CD14-positive monocyte (primary cell): ENCODE data around the gene GLRX3. TPM values are rescaled to one million over a fixed set of nuclear protein-coding genes. Genes with fewer than 3 reads are reported as not detected.

Experiments used
- DNase-seq, 3 donors: peaks; one replicate each; pipeline ENCODE4 v3.0.0-alpha.2; 2011 to 2022
- H2AFZ ChIP-seq: 2 replicates; pipeline ENCODE4 v1.6.0; 2012; ENCODE audit warnings: mild to moderate bottlenecking, low read depth, low read length, inconsistent platforms; ENCODE audit not compliant: insufficient read depth, poor library complexity, severe bottlenecking
- H3K27ac ChIP-seq, 2 donors: 1 replicate in 1 of 2; 2 replicates in 1 of 2; pipeline ENCODE4 v1.5.1; 2012 to 2013; ENCODE audit warnings: low read length in 2 of 2, control low read depth in 1 of 2, inconsistent platforms in 1 of 2, low read depth in 1 of 2, mild to moderate bottlenecking in 1 of 2
- H3K27me3 ChIP-seq, 2 donors: one replicate each; pipeline versions ENCODE4 v1.6.0 to v1.6.1; 2011 to 2013; ENCODE audit warnings: low read length in 2 of 2; ENCODE audit not compliant: control insufficient read depth in 2 of 2, insufficient read depth in 2 of 2
- H3K36me3 ChIP-seq, 2 donors: replicated peaks in 1 of 2; 1 replicate in 1 of 2; 2 replicates in 1 of 2; pipeline versions ENCODE4 v1.5.1 to v1.6.1; 2012 to 2013; ENCODE audit warnings: low read length in 2 of 2, control low read depth in 1 of 2, inconsistent platforms in 1 of 2, mild to moderate bottlenecking in 1 of 2; ENCODE audit not compliant: insufficient read depth in 2 of 2, control insufficient read depth in 1 of 2
- H3K4me1 ChIP-seq, 2 donors: 1 replicate in 1 of 2; 2 replicates in 1 of 2; pipeline versions ENCODE4 v1.5.1 to v1.6.1; 2012 to 2013; ENCODE audit warnings: low read length in 2 of 2, control low read depth in 1 of 2, inconsistent platforms in 1 of 2, mild to moderate bottlenecking in 1 of 2, moderate library complexity in 1 of 2; ENCODE audit not compliant: insufficient read depth in 2 of 2, control insufficient read depth in 1 of 2
- H3K4me2 ChIP-seq: replicated peaks from 2 replicates; pipeline ENCODE3; 2012; ENCODE audit warnings: low read length, moderate library complexity, mild to moderate bottlenecking; ENCODE audit not compliant: poor library complexity, severe bottlenecking; ENCODE audit errors: extremely low read depth
- H3K4me3 ChIP-seq, 3 experiments: fragments of 200-600 bp in 1 of 3; sonication (generic) in 1 of 3; replicated peaks in 1 of 3; 1 replicate in 2 of 3; 2 replicates in 1 of 3; pipeline ENCODE4 v1.5.1; 2011 to 2013; ENCODE audit warnings: low read length in 3 of 3, mild to moderate bottlenecking in 3 of 3, control low read depth in 2 of 3, low read depth in 2 of 3, inconsistent platforms in 1 of 3, moderate library complexity in 1 of 3
- H3K79me2 ChIP-seq: 2 replicates; pipeline ENCODE4 v1.6.0; 2012; ENCODE audit warnings: mild to moderate bottlenecking, control low read depth, inconsistent platforms, low read length, moderate library complexity; ENCODE audit not compliant: insufficient read depth
- H3K9ac ChIP-seq: 2 replicates; pipeline ENCODE4 v1.6.0; 2017; ENCODE audit warnings: low read length, mild to moderate bottlenecking; ENCODE audit not compliant: insufficient read depth, poor library complexity, severe bottlenecking
- H3K9me3 ChIP-seq, 2 donors: replicated peaks in 1 of 2; 1 replicate in 1 of 2; 2 replicates in 1 of 2; pipeline versions ENCODE4 v1.5.1 to v1.6.1; 2012 to 2013; ENCODE audit warnings: low read length in 2 of 2, control low read depth in 1 of 2; ENCODE audit not compliant: control insufficient read depth in 1 of 2, insufficient read depth in 1 of 2
- H4K20me1 ChIP-seq: 2 replicates; pipeline ENCODE4 v1.6.0; 2012; ENCODE audit warnings: mild to moderate bottlenecking, low read length, control low read depth, moderate library complexity; ENCODE audit not compliant: insufficient read depth
- H3K27ac Mint-ChIP-seq, 7 donors: one replicate each; pipeline ENCODE4 v1.8.0; 2020; ENCODE audit warnings: mild to moderate bottlenecking in 7 of 7, mixed read lengths in 7 of 7, moderate library complexity in 6 of 7, inconsistent platforms in 2 of 7
- H3K27me3 Mint-ChIP-seq, 3 donors: one replicate each; pipeline ENCODE4 v1.8.0; 2021 to 2022; ENCODE audit warnings: low read depth in 3 of 3, mild to moderate bottlenecking in 3 of 3, mixed read lengths in 3 of 3, moderate library complexity in 3 of 3, inconsistent platforms in 1 of 3
- H3K36me3 Mint-ChIP-seq, 2 donors: one replicate each; pipeline ENCODE4 v1.8.0; 2020; ENCODE audit warnings: mixed read lengths in 2 of 2, inconsistent platforms in 1 of 2, mild to moderate bottlenecking in 1 of 2
- H3K4me1 Mint-ChIP-seq: one replicate; pipeline ENCODE4 v1.8.0; 2020; ENCODE audit warnings: mild to moderate bottlenecking, mixed read lengths
- H3K4me3 Mint-ChIP-seq, 2 donors: one replicate each; pipeline ENCODE4 v1.8.0; 2020; ENCODE audit warnings: mild to moderate bottlenecking in 2 of 2, mixed read lengths in 2 of 2, moderate library complexity in 1 of 2
- H3K9me3 Mint-ChIP-seq, 7 donors: one replicate each; pipeline ENCODE4 v1.8.0; 2020 to 2022; ENCODE audit warnings: mixed read lengths in 7 of 7, mild to moderate bottlenecking in 6 of 7, moderate library complexity in 6 of 7, inconsistent platforms in 2 of 7
- WGBS: methylation state at CpG from one replicate; pipeline ENCODE4 v1.1.5; 2013; ENCODE audit warnings: missing lambda C conversion rate; ENCODE audit not compliant: insufficient coverage; 5-methylcytosine and 5-hydroxymethylcytosine counted together
- intact Hi-C, 2 donors: fragments of 100-400 bp; cut with micrococcal nuclease; formaldehyde crosslinking; loops; one replicate each; pipeline versions ENCODE4 v1.15.0 to v1.15.1; 2023
- polyA plus RNA-seq, 3 donors: library from polyadenylated mRNA; depleted of rRNA in 1 of 3; unstranded in 2 of 3; stranded (reverse) in 1 of 3; fragments of 300-500 nt in 2 of 3; fragments of >200 nt in 1 of 3; fragmentation: Illumina TruSeq in 2 of 3; gene quantifications; 1 replicate in 2 of 3; 2 replicates in 1 of 3; pipeline ENCODE4 v1.2.3, GENCODE V29; 2012 to 2021
- TF ChIP-seq, protein P1 (sequence below): fragments of 200-600 bp; IDR thresholded peaks from one replicate; pipeline ENCODE4 v1.8.0; 2022; ENCODE audit warnings: antibody characterized with exemption, mild to moderate bottlenecking

GLRX3 gene
- polyA plus RNA-seq, 3 donors, result 25.3 to 94.1 (median 78.2) TPM

DNA sequence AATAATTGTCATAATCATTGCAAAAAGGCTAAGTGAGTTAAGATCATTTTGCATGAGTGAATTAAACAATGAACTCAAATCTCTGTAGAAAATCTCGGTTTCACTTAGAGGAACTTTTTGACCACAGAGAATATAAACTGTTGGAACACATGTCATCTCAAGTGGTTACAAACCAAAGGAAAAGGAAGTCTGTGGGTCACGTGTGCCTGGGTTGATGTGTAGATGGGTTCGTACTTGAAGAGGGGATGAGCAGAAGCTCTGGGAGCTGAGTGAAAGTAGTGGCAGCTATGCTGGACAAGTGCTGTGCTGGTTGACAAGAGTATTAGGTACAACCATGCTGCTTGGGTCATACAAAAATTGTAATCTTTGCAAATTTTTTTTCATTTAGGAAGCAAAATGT is 35.0 kb downstream of the GLRX3 start:
- intact Hi-C loops, result no loop called here
- H3K27me3 ChIP-seq, result no peaks in the 10 kb centered on the region
- Mint-ChIP-seq H3K36me3 (peaks cover 79 to 90% of the 10 kb centered on the region in 2 donors), H3K27me3 (peaks cover 0 to 2% (median 0%) of the 10 kb centered on the region in 3 donors), H3K4me1 (no peaks in the 10 kb centered on the region), H3K9me3 (no peaks in the 10 kb centered on the region), H3K27ac (no peak overlapping the region), H3K4me3 (no peak overlapping the region)
- no peak overlapping the region for H3K9ac ChIP-seq
- 13% methylated on average over 1 of the region's 3 CpGs for WGBS
- no peaks in the 10 kb centered on the region for H3K4me1 ChIP-seq
- H2AFZ ChIP-seq, result no peak overlapping the region
- H4K20me1 ChIP-seq, result no peaks in the 10 kb centered on the region
- H3K4me3 ChIP-seq, result no peak overlapping the region
- H3K79me2 ChIP-seq, result no peaks in the 10 kb centered on the region
- H3K36me3 ChIP-seq, result peaks cover 54 to 91% of the 10 kb centered on the region in 2 donors
- H3K4me2 ChIP-seq, result no peak overlapping the region
- DNase-seq, result no peak
- H3K9me3 ChIP-seq, result no peaks in the 10 kb centered on the region
- TF ChIP-seq, protein P1, sequence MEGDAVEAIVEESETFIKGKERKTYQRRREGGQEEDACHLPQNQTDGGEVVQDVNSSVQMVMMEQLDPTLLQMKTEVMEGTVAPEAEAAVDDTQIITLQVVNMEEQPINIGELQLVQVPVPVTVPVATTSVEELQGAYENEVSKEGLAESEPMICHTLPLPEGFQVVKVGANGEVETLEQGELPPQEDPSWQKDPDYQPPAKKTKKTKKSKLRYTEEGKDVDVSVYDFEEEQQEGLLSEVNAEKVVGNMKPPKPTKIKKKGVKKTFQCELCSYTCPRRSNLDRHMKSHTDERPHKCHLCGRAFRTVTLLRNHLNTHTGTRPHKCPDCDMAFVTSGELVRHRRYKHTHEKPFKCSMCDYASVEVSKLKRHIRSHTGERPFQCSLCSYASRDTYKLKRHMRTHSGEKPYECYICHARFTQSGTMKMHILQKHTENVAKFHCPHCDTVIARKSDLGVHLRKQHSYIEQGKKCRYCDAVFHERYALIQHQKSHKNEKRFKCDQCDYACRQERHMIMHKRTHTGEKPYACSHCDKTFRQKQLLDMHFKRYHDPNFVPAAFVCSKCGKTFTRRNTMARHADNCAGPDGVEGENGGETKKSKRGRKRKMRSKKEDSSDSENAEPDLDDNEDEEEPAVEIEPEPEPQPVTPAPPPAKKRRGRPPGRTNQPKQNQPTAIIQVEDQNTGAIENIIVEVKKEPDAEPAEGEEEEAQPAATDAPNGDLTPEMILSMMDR, result no peak
- no peak overlapping the region for H3K27ac ChIP-seq

DNA sequence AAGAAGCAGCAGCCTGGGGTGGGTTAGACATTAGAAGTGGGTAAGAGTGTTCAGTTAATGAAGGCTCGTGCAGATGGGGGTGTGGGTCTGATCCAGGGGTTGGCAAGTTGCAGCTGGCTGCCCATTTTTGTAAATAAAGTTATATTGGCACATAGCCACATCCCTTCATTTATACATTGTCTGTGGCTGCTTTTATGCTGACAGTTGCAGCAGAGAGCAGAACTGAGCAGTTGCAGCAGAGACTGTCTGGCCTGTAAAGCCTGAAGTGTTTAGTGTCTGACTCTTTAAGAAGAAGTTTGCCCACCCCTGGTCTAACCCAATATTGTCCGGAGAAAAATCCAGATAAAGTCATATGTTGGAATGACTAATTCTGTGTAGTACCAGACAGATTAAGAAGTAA is 38.1 kb downstream of the GLRX3 start:
- no CpG with 5 or more reads among the region's 2 CpGs for WGBS

More for the DNA sequence above, 38.1 kb downstream of the GLRX3 start:
- no peak overlapping the region for H3K4me3 ChIP-seq
- H3K79me2 ChIP-seq, result no peaks in the 10 kb centered on the region
- no peak overlapping the region for H2AFZ ChIP-seq
- H4K20me1 ChIP-seq, result no peaks in the 10 kb centered on the region
- DNase-seq, result no peak
- no peak overlapping the region for H3K4me2 ChIP-seq
- Mint-ChIP-seq H3K9me3 (no peaks in the 10 kb centered on the region), H3K27me3 (peaks cover 0 to 2% (median 0%) of the 10 kb centered on the region in 3 donors), H3K36me3 (peaks cover 61 to 77% of the 10 kb centered on the region in 2 donors), H3K4me1 (no peaks in the 10 kb centered on the region), H3K4me3 (no peak overlapping the region), H3K27ac (no peak overlapping the region)
- H3K27me3 ChIP-seq, result no peaks in the 10 kb centered on the region
- no peak overlapping the region for H3K9ac ChIP-seq
- H3K27ac ChIP-seq, result no peak overlapping the region
- no peaks in the 10 kb centered on the region for H3K9me3 ChIP-seq
- peaks cover 29 to 77% of the 10 kb centered on the region in 2 donors for H3K36me3 ChIP-seq
- H3K4me1 ChIP-seq, result no peaks in the 10 kb centered on the region
- TF ChIP-seq, protein P1, result no peak
- intact Hi-C loops, result no loop called here
